ENCODE measurements around the gene TNRC6C.

TNRC6C gene

DNA sequence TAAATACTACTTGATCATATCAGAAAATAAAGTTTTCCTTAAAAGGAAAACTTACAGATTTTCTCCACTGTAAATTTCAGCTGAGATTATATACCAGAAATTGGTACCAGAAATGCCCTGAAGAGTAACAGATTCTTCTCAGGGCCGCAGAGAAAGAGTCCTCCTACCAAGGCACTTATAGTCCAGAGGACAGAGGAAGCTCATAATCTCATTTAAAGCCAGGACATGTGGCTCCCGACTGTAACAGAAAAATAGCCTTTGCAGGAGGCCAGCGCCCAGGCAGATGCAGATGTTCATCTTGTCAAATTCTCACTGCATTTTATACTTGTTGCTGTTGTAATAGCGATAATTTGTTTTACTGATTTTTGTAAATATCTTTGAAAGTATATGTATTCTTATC is 43.7 kb downstream of the TNRC6C start:
- no peaks in the 10 kb centered on the region; the same call in 1 of the 2 replicates for H3K9me3 ChIP-seq
- H3K4me3 ChIP-seq (ENCODE audit: low read depth, low read length) = no peak overlapping the region
- TF ChIP-seq, protein P1, sequence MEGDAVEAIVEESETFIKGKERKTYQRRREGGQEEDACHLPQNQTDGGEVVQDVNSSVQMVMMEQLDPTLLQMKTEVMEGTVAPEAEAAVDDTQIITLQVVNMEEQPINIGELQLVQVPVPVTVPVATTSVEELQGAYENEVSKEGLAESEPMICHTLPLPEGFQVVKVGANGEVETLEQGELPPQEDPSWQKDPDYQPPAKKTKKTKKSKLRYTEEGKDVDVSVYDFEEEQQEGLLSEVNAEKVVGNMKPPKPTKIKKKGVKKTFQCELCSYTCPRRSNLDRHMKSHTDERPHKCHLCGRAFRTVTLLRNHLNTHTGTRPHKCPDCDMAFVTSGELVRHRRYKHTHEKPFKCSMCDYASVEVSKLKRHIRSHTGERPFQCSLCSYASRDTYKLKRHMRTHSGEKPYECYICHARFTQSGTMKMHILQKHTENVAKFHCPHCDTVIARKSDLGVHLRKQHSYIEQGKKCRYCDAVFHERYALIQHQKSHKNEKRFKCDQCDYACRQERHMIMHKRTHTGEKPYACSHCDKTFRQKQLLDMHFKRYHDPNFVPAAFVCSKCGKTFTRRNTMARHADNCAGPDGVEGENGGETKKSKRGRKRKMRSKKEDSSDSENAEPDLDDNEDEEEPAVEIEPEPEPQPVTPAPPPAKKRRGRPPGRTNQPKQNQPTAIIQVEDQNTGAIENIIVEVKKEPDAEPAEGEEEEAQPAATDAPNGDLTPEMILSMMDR (IDR thresholded peaks at IDR 0.05; ENCODE audit: low read depth, low read length) = no peak
- no peaks in the 10 kb centered on the region for H3K27me3 ChIP-seq
- H3K4me1 ChIP-seq = peaks cover 17% of the 10 kb centered on the region
- no peaks in the 10 kb centered on the region; the same call in none of the 2 replicates for H3K36me3 ChIP-seq
- DNase-seq = no peak

DNA sequence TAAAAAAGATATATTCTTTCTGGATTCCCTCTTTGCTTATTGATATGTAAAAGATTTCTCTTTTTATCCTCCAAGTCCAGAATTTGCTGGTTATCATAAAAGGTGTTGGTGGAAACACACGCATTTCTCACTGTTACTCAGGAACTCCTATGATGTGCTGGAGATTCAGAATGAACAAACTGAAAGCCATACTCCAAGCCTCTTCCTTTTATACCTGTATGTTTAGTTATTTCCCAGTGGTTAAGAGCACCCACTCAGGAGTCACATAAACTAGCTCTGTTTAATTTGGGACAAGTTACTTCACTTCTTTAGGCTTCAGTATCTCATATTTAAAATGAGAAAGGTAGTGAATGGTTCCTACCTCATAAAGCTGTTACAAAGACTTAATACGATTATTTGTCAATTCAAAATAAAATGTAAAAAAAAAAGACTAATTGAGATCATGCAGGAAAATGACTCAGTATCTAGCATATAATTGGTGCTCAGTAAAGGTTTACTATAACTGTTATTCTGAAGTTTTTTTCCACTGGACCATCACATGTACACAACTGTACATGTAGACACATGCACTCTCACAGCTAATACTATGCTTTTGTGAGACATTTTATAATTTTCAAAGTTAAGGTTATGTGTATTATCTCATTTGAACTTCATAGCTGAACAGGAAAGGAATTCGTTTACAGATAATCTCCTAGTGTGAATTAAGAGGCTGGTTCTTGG is 47.1 kb downstream of the TNRC6C start:
- TF ChIP-seq, protein P1 (IDR thresholded peaks at IDR 0.05; ENCODE audit: low read depth, low read length) = no peak
- Histone ChIP-seq H3K9me3 (no peaks in the 10 kb centered on the region; the same call in 1 of the 2 replicates), H3K27me3 (no peaks in the 10 kb centered on the region), H3K4me1 (peaks cover 11% of the 10 kb centered on the region), H3K36me3 (peaks cover 4% of the 10 kb centered on the region), H3K4me3 (ENCODE audit: low read depth, low read length) (no peak overlapping the region)
- no peak for DNase-seq

DNA sequence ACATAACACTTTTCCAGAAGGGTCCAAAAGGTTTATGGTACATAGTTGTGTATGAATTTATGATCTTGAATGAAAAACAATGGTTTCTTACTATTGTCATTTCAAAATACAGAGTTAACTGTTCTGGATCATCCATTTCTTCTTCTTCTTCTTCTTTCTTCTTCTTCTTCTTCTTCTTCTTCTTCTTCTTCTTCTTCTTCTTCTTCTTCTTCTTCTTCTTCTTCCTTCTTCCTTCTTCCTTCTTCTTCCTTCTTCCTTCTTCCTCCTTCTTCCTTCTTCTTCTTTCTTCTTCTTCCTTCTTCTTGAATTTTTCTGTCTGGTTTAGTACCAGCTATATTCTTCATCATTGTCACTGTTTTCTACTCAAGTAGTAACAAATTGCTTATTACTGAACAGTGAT is 47.8 kb downstream of the TNRC6C start:
- no peaks in the 10 kb centered on the region; the same call in 1 of the 2 replicates for H3K9me3 ChIP-seq
- no peaks in the 10 kb centered on the region for H3K27me3 ChIP-seq
- no peak overlapping the region for H3K4me3 ChIP-seq (ENCODE audit: low read depth, low read length)
- DNase-seq = no peak
- TF ChIP-seq, protein P1 (IDR thresholded peaks at IDR 0.05; ENCODE audit: low read depth, low read length) = no peak
- H3K36me3 ChIP-seq = peaks cover 4% of the 10 kb centered on the region
- peaks cover 4% of the 10 kb centered on the region for H3K4me1 ChIP-seq

DNA sequence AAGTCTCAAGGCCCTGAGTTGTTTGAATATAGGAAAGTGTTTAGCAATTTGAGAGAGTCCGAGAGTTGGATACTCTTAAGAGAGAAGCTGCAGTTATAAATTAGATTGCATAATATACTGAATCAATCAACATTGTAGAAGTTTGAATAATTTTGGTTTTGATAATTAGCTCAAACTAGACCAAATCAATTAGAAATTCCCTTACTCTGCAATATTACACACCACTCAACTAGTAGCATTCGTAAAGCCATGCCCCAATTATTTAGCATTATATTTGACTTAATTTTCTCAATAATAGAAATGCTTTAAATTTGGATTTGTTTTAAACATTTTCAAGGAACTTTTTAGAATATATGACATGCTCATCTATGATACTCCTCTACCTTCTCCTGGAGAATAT is 49.1 kb downstream of the TNRC6C start:
- TF ChIP-seq, protein P1 (IDR thresholded peaks at IDR 0.05; ENCODE audit: low read depth, low read length) = no peak
- no peaks in the 10 kb centered on the region for H3K27me3 ChIP-seq
- DNase-seq = no peak
- H3K4me3 ChIP-seq (ENCODE audit: low read depth, low read length) = no peak overlapping the region
- no peaks in the 10 kb centered on the region; the same call in 1 of the 2 replicates for H3K9me3 ChIP-seq
- H3K36me3 ChIP-seq = peaks cover 11% of the 10 kb centered on the region
- no peaks in the 10 kb centered on the region for H3K4me1 ChIP-seq

DNA sequence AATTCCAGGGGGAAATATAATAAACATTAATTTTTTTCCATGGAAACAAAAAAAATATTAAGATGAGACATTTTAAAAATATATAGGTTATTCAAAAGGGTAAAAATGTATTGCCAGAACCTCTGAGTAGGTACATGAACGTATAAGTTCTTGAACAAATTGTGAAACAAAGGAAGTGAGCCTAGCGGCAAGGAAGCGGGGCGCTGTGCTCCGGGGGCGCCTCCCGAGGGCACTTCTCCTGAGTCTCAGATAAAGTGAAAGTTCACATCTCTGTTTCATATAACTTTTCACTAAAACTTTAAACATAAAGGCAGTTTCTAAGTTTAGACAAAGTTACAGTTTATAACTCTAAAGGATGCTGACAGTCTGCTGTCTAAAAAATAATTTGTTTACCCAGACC is 52.3 kb downstream of the TNRC6C start:
- DNase-seq = no peak
- Histone ChIP-seq H3K4me1 (no peaks in the 10 kb centered on the region), H3K9me3 (no peaks in the 10 kb centered on the region), H3K4me3 (ENCODE audit: low read depth, low read length) (no peak overlapping the region), H3K27me3 (no peaks in the 10 kb centered on the region), H3K36me3 (peaks cover 13% of the 10 kb centered on the region)
- TF ChIP-seq, protein P1 (IDR thresholded peaks at IDR 0.05; ENCODE audit: low read depth, low read length) = no peak

DNA sequence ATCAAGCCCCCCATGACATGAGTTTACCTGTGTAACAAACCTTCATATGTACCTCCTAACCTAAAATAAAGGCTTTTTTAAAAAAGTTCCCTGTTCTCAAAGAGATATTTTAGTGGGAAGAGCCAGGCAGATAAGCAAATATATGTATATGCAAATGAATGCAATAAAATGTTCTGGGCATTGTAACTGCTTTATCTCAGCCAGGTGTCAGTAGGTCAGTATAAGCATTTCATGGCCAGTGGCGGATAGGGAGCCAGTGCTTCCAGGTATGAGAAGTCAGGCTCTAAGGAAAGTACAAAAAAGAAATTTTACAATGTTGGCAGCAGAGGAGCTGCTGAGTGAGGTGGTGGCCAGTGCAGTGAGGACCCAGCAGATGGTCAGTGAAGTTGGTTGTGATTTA is 53.9 kb downstream of the TNRC6C start:
- Histone ChIP-seq H3K36me3 (peaks cover 13% of the 10 kb centered on the region), H3K4me3 (ENCODE audit: low read depth, low read length) (no peak overlapping the region), H3K4me1 (no peaks in the 10 kb centered on the region), H3K27me3 (no peaks in the 10 kb centered on the region), H3K9me3 (no peaks in the 10 kb centered on the region)
- no peak for DNase-seq
- TF ChIP-seq, protein P1 (IDR thresholded peaks at IDR 0.05; ENCODE audit: low read depth, low read length) = no peak
